Measurements from ENCODE around the gene NEMF. TPM values are rescaled to one million over a fixed set of nuclear protein-coding genes. Genes with fewer than 3 reads are reported as not detected.

The NEMF gene
- total RNA-seq, 1 experiment from 2014 or later, result 62.7 TPM

Other genes with a start within 250 kb of the NEMF start
- gene RPL36AL, start 232.2 kb downstream of the NEMF start, total RNA-seq (2022), result 181 and 191 TPM in 2 replicates
- 42.1 and 47.5 TPM in 2 replicates for gene MGAT2, start 232.0 kb downstream of the NEMF start, total RNA-seq (2022)
- 11.4 and 11.5 TPM in 2 replicates for gene DNAAF2, start 217.5 kb downstream of the NEMF start, total RNA-seq (2022)
- gene POLE2, start 164.6 kb downstream of the NEMF start, total RNA-seq (2022), result 29.7 and 31.4 TPM in 2 replicates
- 0.97 and 0.98 TPM in 2 replicates for gene KLHDC1, start 159.7 kb downstream of the NEMF start, total RNA-seq (2022)
- gene KLHDC2, start 84.6 kb downstream of the NEMF start, total RNA-seq (2022), result 76.5 and 89.4 TPM in 2 replicates
- 58.1 and 58.8 TPM in 2 replicates for gene ARF6, start 40.3 kb upstream of the NEMF start, total RNA-seq (2022)